ENCODE data around the gene ZNF544.

- no peak for TF ChIP-seq CTCF (IDR thresholded peaks at IDR 0.05)
- TF ChIP-seq POLR2A (IDR thresholded peaks at IDR 0.05; ENCODE audit: low read length) = no peak
- TF ChIP-seq JUN (IDR thresholded peaks at IDR 0.05) = no peak
- no peak for TF ChIP-seq ZFP36 (IDR thresholded peaks at IDR 0.05; ENCODE audit: borderline replicate concordance, partially characterized antibody)
- TF ChIP-seq BHLHE40 (IDR thresholded peaks at IDR 0.05; ENCODE audit: low read depth, low read length) = no peak
- TF ChIP-seq REST (IDR thresholded peaks at IDR 0.05) = no peak
- TF ChIP-seq NFE2L2 (conservative IDR thresholded peaks at IDR 0.05; ENCODE audit: low read length) = no peak
- TF ChIP-seq MAZ (IDR thresholded peaks at IDR 0.05; ENCODE audit: borderline replicate concordance, low read depth, low read length) = no peak
- no peak for TF ChIP-seq USF2 (IDR thresholded peaks at IDR 0.05)
These were observed 55.5 kb downstream of the ZNF544 start for GRCh38 chr19:58284199-58284598.

Measured in A549 (cell line).